Brain pericyte (primary cell): ENCODE results near the gene ENO1.
"Not testable (repeated sequence)": the region's sequence is repeated elsewhere in the genome, so short reads cannot be mapped to it uniquely, and the experiment has no call there.

ENCODE experiments used
- DNase-seq: peaks from one replicate; pipeline ENCODE4 v3.0.0-alpha.2; 2012; ENCODE audit warnings: low read depth, low spot score

Gene ENO1

GRCh38 chr1:8878448-8878697, at the start of gene ENO1:
ENO1 (minus strand) TSS chr1:8878686; CDS start chr1:8874908, 3,778 bp downstream.
- no peak for DNase-seq

- no peak for DNase-seq
These were observed 48.5 kb upstream of the ENO1 start for GRCh38 chr1:8926707-8927694.

DNA sequence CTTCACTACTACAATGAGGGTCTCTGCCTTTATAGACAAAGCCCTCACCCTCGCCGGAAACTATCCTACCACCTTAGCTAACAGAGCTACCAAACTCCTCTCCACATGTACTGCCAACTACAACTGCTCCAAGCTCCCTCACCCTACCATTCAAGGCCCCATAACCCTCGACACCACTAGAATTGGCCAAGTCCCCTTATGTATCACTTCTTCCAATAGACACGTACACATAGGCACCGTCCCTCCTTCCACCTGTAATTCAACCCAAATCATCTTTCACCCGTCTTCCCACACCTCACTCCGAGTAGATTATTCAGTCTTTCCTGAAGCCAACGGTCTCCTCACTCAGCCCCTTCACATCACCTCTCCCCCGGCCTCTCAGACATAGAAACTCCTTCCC, 47.5 kb upstream of the ENO1 start:
- DNase-seq = no peak

- DNase-seq = no peak
These were observed 46.9 kb upstream of the ENO1 start for GRCh38 chr1:8925406-8925805.

DNA sequence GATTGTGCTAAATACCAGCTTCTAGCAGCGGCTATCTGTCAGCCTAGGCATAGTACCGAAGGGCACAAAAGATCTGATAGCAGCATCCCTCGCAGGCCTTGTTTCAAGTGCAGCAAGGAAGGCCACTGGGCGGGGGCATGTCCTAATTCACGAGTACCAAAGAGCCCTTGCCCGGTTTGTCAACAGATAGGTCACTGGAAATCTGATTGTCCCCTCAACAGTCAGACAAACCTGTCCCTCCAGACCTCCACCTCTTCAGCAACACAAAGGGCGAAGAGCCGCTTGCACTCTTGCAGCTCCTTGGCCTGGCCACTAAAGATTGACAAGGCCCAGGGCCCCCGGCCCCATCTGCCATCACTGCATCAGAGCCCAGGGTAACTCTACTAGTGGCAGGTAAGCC, 44.5 kb upstream of the ENO1 start:
- no peak for DNase-seq

DNA sequence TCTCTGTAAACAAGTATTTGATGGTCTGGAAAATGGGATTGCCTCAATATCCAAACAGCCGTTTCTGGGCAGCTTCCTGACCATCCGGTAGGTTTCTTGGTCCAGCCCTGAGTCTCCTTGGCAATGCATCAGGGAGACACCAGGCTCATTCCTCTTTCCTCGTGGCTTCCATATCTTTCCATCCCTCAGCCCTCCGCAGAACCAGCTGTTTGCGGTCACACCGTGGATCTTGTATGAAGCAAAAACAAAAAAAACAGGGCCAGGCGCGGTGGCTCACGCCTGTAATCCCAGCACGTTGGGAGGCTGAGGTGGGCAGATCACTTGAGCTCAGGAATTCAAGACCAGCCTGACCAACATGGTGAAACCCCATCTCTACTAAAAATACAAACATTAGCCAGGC, 39.0 kb upstream of the ENO1 start:
- not testable (repeated sequence) for DNase-seq

GRCh38 chr1:8915446-8915845, 37.0 kb upstream of the ENO1 start:
- no peak for DNase-seq

DNA sequence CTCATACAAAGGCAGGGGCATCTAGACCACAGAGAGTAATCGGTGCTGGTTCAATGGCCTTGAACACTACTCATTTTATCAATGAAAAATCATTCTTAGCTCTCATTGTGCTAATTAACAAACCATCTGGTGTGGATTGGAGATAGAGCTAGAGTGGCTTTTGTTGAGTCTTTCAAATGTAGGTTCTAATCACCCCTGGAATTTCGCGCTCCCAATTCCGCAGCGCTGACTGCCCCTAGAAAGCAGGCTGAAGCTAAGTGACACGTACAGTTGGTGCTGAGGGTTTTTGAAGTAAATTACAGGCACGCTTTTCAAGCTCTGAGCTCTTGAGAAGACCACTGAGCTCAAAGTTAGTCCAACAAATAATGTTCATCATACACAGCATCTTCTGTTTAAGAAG, 36.0 kb upstream of the ENO1 start:
- DNase-seq = no peak

- no peak for DNase-seq
These were observed 35.0 kb upstream of the ENO1 start for GRCh38 chr1:8913457-8913856.

GRCh38 chr1:8911416-8912309, 33.2 kb upstream of the ENO1 start:
- no peak for DNase-seq

- DNase-seq = no peak
These were observed 32.4 kb upstream of the ENO1 start for GRCh38 chr1:8910914-8911313.

- DNase-seq = no peak
These were observed 31.8 kb upstream of the ENO1 start for GRCh38 chr1:8910331-8910730.

GRCh38 chr1:8908388-8909151, 30.1 kb upstream of the ENO1 start:
- DNase-seq = no peak

DNA sequence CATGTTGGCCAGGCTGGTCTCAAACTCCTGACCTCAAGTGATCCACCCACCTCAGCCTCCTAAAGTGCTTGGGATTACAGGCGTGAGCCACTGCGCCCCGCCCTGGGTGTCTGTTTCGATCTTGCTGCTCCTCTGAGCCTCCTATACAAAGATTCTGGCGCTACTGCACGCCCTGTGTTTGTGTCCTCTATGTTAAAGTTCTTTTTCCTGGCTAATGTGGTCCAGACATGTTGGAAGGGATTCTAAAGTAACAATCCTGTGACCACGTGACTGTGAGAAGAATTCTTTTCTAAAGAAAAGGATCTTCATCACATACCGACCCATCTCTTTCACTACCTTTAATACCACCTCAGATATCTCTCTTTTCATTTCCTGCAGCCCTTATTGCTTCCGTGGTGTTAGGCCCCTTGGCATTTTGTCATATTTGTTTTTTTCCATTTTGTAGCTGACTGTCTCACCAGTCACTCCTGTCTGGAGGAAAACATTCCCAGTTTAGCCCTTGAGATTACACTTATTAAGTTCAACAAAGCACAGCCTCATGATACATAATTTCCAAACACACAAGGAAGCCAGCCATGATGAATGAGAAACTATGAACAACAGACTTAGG, 27.2 kb upstream of the ENO1 start:
- no peak for DNase-seq

GRCh38 chr1:8903908-8904650, 25.6 kb upstream of the ENO1 start:
- no peak for DNase-seq

DNA sequence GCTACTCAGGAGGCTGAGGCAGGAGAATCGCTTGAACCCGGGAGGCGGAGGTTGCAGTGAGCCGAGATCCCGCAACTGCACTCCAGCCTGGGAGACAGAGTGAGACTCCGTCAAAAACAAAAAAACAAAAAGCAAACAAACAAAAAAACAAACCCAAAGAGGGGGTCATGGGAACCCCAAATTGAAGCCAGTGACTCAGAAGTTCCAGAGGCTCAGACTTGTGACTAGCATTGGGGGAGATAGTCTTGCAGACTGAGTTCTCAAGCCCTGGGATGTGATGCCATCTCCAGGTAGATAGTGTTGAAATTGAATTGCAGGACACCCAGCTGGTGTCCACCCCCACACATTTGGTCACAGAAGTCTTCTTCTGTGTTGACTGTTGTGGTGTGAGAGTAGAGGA, 24.9 kb upstream of the ENO1 start:
- DNase-seq = no peak

DNA sequence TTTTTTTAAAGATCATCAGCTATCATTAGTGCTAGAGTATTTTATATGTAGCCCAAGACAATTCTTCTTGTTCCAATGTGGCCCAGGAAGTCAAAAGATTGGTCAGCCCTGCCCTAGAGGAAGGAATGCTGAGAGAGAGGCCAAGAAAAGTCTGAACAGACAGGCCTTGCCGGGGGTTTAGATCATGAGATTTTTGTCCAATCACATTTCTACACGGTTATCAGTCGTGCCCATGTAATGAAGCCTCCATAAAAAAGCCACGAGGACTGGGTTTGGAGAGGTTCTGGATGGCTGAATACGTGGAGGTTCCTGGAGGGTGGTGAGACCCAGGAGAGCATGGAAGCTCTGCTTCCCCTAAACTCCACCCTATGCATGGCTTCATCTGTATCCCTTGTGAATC, 24.3 kb upstream of the ENO1 start:
- no peak for DNase-seq

GRCh38 chr1:8900684-8901083, 22.2 kb upstream of the ENO1 start:
- not testable (repeated sequence) for DNase-seq

DNA sequence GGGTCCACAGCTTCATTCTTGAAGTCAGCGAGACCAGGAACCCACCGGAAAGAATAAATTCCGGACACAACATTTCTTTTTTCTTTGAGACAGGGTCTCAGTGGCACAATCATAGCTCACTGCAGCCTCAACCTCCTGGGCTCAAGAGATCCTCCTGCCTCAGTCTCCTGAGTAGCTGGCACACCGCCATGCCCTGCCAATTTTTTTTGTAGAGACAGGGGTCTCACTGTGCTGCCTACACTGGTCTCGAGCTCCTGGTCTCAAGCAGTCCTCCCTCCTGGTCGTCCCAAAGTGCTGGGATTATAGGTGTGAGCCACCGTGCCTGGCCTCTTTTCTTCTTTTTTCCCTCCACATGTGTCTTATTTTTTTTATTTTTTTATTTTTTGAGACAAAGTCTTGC, 20.6 kb upstream of the ENO1 start:
- no peak for DNase-seq

GRCh38 chr1:8898418-8898817, 19.9 kb upstream of the ENO1 start:
- not testable (repeated sequence) for DNase-seq

DNA sequence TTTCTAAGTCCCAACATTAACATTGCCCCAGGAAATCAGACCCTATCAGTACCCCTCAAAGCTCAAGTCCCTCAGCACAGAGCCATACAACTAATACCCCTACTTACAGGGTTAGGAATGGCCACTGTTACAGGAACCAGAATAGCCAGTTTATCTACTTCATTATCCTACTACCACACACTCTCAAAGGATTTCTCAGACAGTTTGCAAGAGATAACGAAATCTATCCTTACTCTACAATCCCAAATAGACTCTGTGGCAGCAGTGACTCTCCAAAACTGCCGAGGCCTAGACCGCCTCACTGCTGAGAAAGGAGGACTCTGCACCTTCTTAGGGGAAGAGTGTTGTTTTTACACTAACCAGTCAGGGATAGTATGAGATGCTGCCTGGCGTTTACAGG, 19.0 kb upstream of the ENO1 start:
- DNase-seq = not testable (repeated sequence)
